OCI-LY7 (cell line): ENCODE data around the gene INTS2. TPM values are rescaled to one million over a fixed set of nuclear protein-coding genes. Genes with fewer than 3 reads are reported as not detected.

Source experiments
- BruUV-seq: library from RNA; stranded (reverse); fragments of 400-500 nt; replicated peaks from 2 replicates; lab custom pipeline; 2021; lab: Mats Ljungman, UMichigan
- CTCF ChIA-PET: fragments of 300-600 bp; sonication (Branson Sonifier 250); formaldehyde crosslinking; loops from one replicate; lab custom pipeline; 2022; ENCODE audit warnings: antibody characterized with exemption; ENCODE audit not compliant: unreplicated experiment; lab: Charles Lee
- POLR2A ChIA-PET: fragments of 300-600 bp; sonication (Branson Sonifier 250); formaldehyde crosslinking; loops from one replicate; lab custom pipeline; 2022; ENCODE audit warnings: antibody characterized with exemption; lab: Charles Lee
- DNase-seq: peaks from one replicate; pipeline ENCODE4 v3.0.0-alpha.2; 2015; ENCODE audit warnings: low spot score
- H2AFZ ChIP-seq: fragments of 200-600 bp; sonication (generic), shearing (Covaris generic); 2 replicates; pipeline ENCODE4 v1.6.1; 2014; ENCODE audit warnings: mild to moderate bottlenecking, antibody characterized with exemption, low read length, moderate library complexity
- H3K27ac ChIP-seq: fragments of 200-600 bp; sonication (generic); 2 replicates; pipeline ENCODE4 v1.5.1; 2014; ENCODE audit warnings: mixed run types, low read depth, mild to moderate bottlenecking, moderate library complexity, low read length, inconsistent platforms; ENCODE audit not compliant: poor library complexity, severe bottlenecking
- H3K36me3 ChIP-seq: fragments of 200-600 bp; sonication (generic); 2 replicates; pipeline ENCODE4 v1.6.1; 2014; ENCODE audit warnings: mild to moderate bottlenecking, antibody characterized with exemption, low read length, moderate library complexity, mixed read lengths; ENCODE audit not compliant: insufficient read depth
- H3K4me1 ChIP-seq: fragments of 200-600 bp; sonication (generic); 2 replicates; pipeline ENCODE4 v1.5.1; 2014; ENCODE audit warnings: mild to moderate bottlenecking, low read length; ENCODE audit not compliant: insufficient read depth, poor library complexity, severe bottlenecking
- H3K4me2 ChIP-seq: fragments of 200-600 bp; sonication (generic); 2 replicates; pipeline ENCODE4 v1.6.1; 2014; ENCODE audit warnings: mild to moderate bottlenecking, low read length
- H3K4me3 ChIP-seq: fragments of 200-600 bp; sonication (generic); 2 replicates; pipeline ENCODE4 v1.5.1; 2014; ENCODE audit warnings: mild to moderate bottlenecking, low read depth, low read length; ENCODE audit not compliant: poor library complexity, severe bottlenecking
- H3K79me2 ChIP-seq: fragments of 200-600 bp; sonication (generic); 2 replicates; pipeline ENCODE4 v1.6.1; 2016; ENCODE audit warnings: low read depth, mild to moderate bottlenecking, low read length, moderate library complexity, mixed read lengths; ENCODE audit not compliant: insufficient read depth
- H3K9me2 ChIP-seq: fragments of 200-600 bp; sonication (generic); 2 replicates; pipeline ENCODE4 v1.6.1; 2016; ENCODE audit warnings: mild to moderate bottlenecking, low read length, mixed read lengths; ENCODE audit not compliant: insufficient read depth
- H3K9me3 ChIP-seq: fragments of 200-600 bp; sonication (generic); 2 replicates; pipeline ENCODE4 v1.6.1; 2014; ENCODE audit warnings: mild to moderate bottlenecking, mixed run types, low read length, mixed read lengths
- H4K20me1 ChIP-seq: fragments of 200-600 bp; sonication (generic); 2 replicates; pipeline ENCODE4 v1.6.1; 2014; ENCODE audit warnings: mild to moderate bottlenecking, antibody characterized with exemption, low read length, moderate library complexity, mixed read lengths; ENCODE audit not compliant: insufficient read depth
- EZH2phosphoT487 ChIP-seq: fragments of 200-600 bp; sonication (generic); IDR thresholded peaks from 2 replicates; pipeline ENCODE4 v1.6.1; 2018; ENCODE audit warnings: low read depth, borderline replicate concordance, mild to moderate bottlenecking, mixed run types, antibody characterized with exemption, low read length, moderate library complexity, mixed read lengths
- intact Hi-C: fragments of 100-400 bp; cut with micrococcal nuclease; formaldehyde crosslinking; loops from one replicate; pipeline ENCODE4 v1.10.0; 2022; ENCODE audit not compliant: unreplicated experiment
- total RNA-seq, 2 experiments: library from RNA; depleted of rRNA in 1 of 2; stranded (reverse); fragments of >200 nt in 1 of 2; shearing (Covaris generic) in 1 of 2; gene quantifications; 2 replicates each; pipeline ENCODE4 v1.2.3, GENCODE V29; 2014 to 2022
- TF ChIP-seq, protein P1 (sequence below): fragments of 200-600 bp; sonication (generic); conservative IDR thresholded peaks from 2 replicates; pipeline ENCODE4 v1.5.1; 2014; ENCODE audit warnings: mild to moderate bottlenecking, antibody characterized with exemption, low read length, moderate library complexity, mixed read lengths

Gene INTS2
- total RNA-seq, 2 experiments from 2014 or later: 15.8 to 27.9 TPM

DNA sequence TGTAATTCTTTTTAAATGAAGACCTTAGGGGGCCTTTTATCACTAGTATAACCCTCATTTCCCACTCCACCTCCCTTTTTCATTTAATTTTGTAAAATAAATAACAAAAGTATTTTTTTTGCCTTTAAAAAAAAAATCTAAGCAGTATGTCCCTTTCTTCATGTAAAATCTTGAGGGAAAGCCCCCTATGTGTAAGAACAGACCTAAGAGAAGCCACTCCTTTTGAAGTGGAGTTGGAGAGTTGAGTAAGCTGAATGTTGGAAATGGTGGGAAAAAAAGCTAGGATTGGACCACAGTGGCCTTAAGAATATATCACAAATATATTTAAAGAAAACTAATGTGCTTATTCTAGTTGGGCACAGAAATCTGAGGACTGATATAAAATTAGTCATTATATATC, 44.5 kb upstream of the INTS2 start:
- peaks cover 31% of the 10 kb centered on the region for H3K79me2 ChIP-seq
- BruUV-seq: no TSS peak
- DNase-seq: no peak
- no peak overlapping the region for H3K27ac ChIP-seq
- H3K9me3 ChIP-seq: no peaks in the 10 kb centered on the region
- TF ChIP-seq EZH2phosphoT487: no peak
- TF ChIP-seq, protein P1, sequence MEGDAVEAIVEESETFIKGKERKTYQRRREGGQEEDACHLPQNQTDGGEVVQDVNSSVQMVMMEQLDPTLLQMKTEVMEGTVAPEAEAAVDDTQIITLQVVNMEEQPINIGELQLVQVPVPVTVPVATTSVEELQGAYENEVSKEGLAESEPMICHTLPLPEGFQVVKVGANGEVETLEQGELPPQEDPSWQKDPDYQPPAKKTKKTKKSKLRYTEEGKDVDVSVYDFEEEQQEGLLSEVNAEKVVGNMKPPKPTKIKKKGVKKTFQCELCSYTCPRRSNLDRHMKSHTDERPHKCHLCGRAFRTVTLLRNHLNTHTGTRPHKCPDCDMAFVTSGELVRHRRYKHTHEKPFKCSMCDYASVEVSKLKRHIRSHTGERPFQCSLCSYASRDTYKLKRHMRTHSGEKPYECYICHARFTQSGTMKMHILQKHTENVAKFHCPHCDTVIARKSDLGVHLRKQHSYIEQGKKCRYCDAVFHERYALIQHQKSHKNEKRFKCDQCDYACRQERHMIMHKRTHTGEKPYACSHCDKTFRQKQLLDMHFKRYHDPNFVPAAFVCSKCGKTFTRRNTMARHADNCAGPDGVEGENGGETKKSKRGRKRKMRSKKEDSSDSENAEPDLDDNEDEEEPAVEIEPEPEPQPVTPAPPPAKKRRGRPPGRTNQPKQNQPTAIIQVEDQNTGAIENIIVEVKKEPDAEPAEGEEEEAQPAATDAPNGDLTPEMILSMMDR: no peak
- intact Hi-C loops: no loop called here
- no peaks in the 10 kb centered on the region for H3K4me1 ChIP-seq
- POLR2A ChIA-PET: no interaction called here
- no peaks in the 10 kb centered on the region for H3K9me2 ChIP-seq
- no peak overlapping the region for H3K4me3 ChIP-seq
- no peak overlapping the region for H2AFZ ChIP-seq
- no peak overlapping the region for H3K4me2 ChIP-seq
- no peaks in the 10 kb centered on the region for H4K20me1 ChIP-seq
- H3K36me3 ChIP-seq: peaks cover 93% of the 10 kb centered on the region
- CTCF ChIA-PET: no interaction called here

DNA sequence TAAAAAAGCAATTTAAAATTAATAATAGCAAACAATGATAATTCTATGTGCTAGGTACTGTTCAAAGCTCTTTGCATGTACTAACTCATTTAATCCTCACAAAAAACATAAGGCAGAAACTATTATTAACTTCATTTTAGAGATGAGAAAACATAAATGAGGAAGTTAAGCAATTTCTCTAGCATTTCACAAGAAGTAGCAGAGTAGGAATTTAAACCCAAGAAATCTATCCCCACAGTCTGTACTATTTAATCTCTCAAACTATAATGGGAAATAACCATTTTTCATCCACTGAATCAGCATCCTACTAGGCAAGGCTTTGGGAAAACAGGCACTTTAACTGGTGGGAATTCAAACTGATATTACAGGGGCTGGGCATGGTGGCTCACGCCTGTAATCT, 42.2 kb upstream of the INTS2 start:
- H3K9me2 ChIP-seq: no peaks in the 10 kb centered on the region
- no TSS peak for BruUV-seq
- H3K4me3 ChIP-seq: no peak overlapping the region
- no peak overlapping the region for H3K4me2 ChIP-seq
- no peak for DNase-seq
- peaks cover 19% of the 10 kb centered on the region for H3K79me2 ChIP-seq
- H3K27ac ChIP-seq: no peak overlapping the region
- peaks cover 95% of the 10 kb centered on the region for H3K36me3 ChIP-seq
- no peaks in the 10 kb centered on the region for H3K4me1 ChIP-seq
- ChIA-PET POLR2A (interaction anchor here (0.7 to 1.0 kb wide), 2 partner anchors 52 to 75 kb away, joined by 3 to 9 read pairs; no protein-coding TSS in a partner anchor), CTCF (no interaction called here)
- no peaks in the 10 kb centered on the region for H3K9me3 ChIP-seq
- no peak for TF ChIP-seq EZH2phosphoT487
- TF ChIP-seq, protein P1: no peak
- H2AFZ ChIP-seq: no peak overlapping the region
- H4K20me1 ChIP-seq: no peaks in the 10 kb centered on the region
- intact Hi-C loops: no loop called here

GRCh38 chr17:61968757-61969156, 41.0 kb upstream of the INTS2 start:
- intact Hi-C loops: no loop called here
- Histone ChIP-seq H4K20me1 (no peaks in the 10 kb centered on the region), H2AFZ (no peak overlapping the region), H3K4me3 (no peak overlapping the region), H3K9me3 (no peaks in the 10 kb centered on the region), H3K4me1 (no peaks in the 10 kb centered on the region), H3K4me2 (no peak overlapping the region), H3K79me2 (peaks cover 8% of the 10 kb centered on the region; the same call in 1 of the 2 replicates), H3K9me2 (no peaks in the 10 kb centered on the region), H3K27ac (no peak overlapping the region), H3K36me3 (peaks cover 95% of the 10 kb centered on the region)
- TF ChIP-seq, protein P1: no peak
- TF ChIP-seq EZH2phosphoT487: no peak
- CTCF ChIA-PET: no interaction called here
- POLR2A ChIA-PET: no interaction called here
- no peak for DNase-seq
- no TSS peak for BruUV-seq
